GM19463 (cell line): ENCODE results near the gene KAT5.
"Not testable (repeated sequence)": the region's sequence is repeated elsewhere in the genome, so short reads cannot be mapped to it uniquely, and the experiment has no call there.

Source experiments
- ATAC-seq: cut with Tn5 transposase; IDR thresholded peaks from one replicate; pipeline ENCODE4 v1.9.1; 2021; ENCODE audit warnings: mild to moderate bottlenecking, moderate library complexity; ENCODE audit not compliant: unreplicated experiment

Gene KAT5

GRCh38 chr11:65711785-65712632, at the start of gene KAT5:
Gene KAT5, plus strand, starts transcription at chr11:65712252. Its CDS starts 16 bp downstream, at chr11:65712268.
- ATAC-seq: peak; percentile 83

- peak; percentile 88 for ATAC-seq
Observed at GRCh38 chr11:65662799-65663638, 49.0 kb upstream of the KAT5 start, which contains the start of gene RELA. Gene RELA, minus strand, starts transcription at chr11:65662916. Its CDS starts 84 bp downstream, at chr11:65662832.

GRCh38 chr11:65663639-65664200, 48.3 kb upstream of the KAT5 start:
- peak; percentile 9 for ATAC-seq

DNA sequence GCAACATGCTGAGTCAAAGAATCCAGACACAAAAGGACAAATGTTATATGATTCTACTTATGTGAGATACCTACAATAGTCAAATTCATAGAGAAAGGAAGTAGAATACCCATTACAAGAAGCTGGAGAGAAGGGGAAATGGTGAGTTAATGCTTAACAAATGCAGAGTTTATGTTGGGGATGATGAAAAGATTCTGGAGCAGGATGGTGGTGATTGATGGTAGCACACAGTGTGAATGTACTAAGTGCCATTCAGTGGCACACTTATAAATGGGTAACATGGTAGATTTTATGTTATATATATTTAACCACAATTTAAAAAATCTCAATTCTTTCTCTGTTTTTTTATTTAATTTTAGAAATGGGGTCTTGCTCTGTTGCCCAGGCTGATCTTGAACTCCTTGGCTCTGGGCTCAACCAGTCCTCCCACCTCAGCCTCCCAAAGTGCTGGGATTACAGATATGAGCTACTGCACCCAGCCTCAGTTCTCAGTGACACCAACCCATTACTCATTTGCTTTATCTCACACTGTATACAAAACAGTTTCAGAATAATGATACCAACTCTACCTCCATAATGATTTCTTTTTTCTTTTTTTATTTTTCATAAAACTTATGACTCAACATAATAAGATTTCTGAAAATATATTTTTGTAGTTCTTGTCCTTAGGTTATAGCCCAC, 39.7 kb upstream of the KAT5 start:
- ATAC-seq: no peak

GRCh38 chr11:65672982-65673381, 39.1 kb upstream of the KAT5 start:
- no peak for ATAC-seq

DNA sequence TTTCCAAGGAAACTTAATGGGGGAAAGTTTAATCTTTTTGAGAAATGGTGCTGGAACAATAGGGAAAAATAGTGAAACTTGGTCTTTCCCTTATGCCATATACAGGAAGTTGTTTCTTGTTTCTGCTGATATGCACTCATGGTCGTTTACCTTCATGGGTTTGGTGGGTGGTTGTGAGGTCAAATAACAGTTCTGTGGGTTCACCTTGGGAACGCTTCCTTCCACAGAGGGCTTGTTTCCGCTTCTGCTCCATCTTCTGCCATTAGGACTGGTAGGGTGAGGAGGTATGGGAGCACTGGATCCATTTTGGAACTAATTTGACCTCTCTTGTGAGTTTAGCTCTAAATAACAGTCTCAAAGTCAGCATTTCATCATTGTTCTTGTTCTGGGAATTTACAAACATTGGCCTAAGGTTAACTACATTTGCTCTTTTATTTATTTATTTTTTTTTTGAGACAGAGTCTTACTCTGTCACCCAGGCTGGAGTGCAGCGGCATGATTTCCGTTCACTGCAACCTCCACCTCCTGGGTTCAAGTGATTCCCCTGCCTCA, 31.8 kb upstream of the KAT5 start:
- no peak for ATAC-seq

DNA sequence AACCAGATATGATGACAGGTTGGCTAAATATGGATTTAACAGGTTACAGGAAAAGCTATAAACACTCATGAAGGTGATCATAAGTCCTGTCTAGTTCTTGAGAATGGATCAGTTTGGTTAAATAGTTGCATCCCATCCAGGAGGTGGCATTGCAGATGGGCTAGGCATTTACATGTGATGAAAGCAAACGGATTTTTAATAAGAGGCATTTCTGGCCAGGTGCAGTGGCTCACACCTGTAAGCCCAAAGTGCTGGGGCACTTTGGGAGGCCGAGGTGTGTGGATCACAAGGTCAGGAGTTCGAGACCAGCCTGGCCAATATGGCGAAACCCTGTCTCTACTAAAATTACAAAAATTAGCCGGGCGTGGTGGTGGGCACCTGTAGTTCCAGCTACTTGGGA, 28.6 kb upstream of the KAT5 start:
- ATAC-seq: not testable (repeated sequence)

DNA sequence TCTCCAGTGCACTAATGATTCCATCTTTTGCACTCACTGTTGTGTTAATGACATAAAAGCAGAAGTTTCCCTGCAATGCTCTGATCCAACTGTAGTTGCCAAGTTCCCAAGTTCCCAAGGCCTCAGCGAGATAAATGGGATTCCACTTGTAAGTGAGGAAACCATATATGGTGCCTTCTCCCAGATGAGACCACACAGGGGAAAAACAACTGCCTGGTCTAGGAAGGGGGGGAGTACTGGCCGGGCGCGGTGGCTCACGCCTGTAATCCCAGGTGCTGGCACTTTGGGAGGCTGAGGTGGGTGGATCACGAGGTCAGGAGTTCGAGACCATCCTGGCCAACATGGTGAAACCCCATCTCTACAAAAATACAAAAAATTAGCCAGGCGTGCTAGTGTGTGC, 26.1 kb upstream of the KAT5 start:
- ATAC-seq: no peak

GRCh38 chr11:65691847-65692246, 20.2 kb upstream of the KAT5 start:
- ATAC-seq: not testable (repeated sequence)

DNA sequence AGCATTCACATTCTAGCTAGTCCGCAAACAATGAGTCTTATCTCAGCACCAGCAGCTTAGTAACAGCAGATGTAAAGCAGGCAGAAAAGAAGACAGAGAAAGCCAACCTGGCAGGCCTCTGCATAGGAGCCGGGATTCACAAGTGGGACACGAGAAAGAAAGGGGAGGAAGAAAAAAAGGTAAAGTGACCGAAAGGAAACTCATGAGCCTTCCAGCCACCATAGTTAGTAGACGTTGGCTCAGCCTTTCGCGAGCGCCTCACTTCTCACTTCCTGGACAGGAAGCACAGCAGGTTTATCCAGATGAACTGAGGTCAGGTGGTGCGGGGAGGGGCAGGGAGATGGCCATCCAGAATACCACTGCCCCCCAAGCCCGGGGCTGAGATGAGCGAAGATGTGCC, 19.7 kb upstream of the KAT5 start:
- ATAC-seq: no peak

DNA sequence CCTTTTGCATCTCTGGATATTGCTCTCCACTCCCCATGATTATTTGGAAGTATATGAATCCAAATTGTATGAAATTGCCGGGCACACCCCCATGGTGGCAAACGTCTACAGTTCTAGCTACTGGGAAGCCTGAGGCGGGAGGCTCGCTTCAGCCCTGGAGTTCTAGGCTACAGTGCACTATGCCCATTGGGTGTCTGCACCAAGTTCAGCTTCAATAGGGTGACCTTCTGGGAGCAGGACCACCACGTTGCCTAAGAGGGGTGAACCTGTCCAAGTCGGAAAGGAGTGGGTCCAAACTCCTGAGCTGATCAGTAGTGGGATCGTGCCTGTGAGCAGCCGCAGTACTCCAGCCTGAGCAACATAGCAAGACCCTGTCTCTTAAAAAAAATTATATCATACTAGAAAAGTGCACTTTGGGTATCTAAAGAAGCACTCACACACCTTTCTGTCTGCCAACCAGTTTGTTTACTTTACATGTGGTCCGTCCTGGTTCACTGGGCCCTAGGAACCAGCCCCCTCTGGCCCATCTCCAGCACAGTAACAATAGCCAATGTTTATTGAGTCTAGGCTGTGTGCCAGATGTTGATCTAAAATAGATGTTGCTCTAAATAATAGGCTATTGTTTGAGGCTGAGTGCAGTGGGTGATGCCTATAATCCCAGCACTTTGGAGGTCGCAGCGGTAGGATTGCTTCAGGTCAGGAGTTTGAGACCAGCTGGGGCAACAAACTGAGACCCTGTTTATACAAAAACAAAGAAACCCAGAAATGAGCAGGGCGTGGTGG, 16.4 kb upstream of the KAT5 start:
- no peak for ATAC-seq

GRCh38 chr11:65696802-65697552, 15.1 kb upstream of the KAT5 start:
- no peak for ATAC-seq

DNA sequence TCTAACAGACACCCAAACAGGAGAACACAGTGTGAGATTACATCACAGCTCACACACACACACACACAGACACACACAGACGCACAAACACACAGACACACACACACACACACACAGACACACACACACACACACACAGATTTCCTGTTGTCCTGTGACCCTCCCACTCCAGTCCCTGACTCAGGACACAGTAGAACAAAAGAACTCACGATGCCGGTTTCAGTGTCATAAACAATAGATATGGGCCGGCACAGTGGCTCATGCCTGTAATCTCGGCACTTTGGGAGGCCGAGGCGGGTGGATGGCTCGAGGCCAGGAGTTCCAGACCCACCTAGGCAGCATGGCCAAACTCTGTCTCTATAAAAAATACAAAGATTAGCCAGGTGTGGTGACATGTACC, 13.8 kb upstream of the KAT5 start:
- ATAC-seq: no peak

DNA sequence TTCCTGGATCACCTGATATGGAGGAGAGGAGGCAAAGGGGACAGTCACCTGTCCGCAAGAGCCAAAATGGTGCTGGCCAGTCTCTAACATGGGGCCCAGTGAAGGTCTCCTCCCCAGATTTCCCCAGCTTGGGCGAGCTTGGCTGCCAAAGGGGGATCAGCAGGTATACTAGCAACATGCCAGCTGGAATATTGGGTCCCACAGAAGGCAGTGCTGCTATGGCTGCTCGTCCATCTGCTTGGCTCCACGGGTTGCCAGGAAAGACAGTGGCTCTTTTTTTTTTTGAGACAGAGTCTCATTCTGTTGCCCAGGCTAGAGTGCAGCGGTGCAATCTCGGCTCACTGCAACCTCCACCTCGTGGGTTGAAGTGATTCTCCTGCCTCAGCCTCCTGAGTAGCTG, 12.7 kb upstream of the KAT5 start:
- ATAC-seq: no peak

DNA sequence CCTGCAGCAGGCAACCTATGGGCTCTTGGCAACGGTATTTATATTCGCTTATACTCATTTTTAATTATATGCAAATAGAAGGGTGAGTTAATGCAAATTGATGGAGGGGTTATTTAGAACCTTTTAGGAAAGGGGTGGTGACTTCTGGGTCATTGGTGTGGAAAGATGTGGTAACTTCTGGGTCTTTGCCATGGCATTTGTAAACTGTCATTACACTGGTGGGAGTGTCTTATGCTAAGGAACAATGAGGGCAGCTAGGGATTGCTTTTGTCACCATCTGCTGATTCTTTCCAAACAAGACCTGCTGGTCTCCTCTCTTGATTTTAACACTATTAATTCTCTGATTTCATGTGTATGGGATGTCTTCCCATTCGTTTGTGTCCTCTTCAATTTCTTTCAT, 11.7 kb upstream of the KAT5 start:
- ATAC-seq: no peak

DNA sequence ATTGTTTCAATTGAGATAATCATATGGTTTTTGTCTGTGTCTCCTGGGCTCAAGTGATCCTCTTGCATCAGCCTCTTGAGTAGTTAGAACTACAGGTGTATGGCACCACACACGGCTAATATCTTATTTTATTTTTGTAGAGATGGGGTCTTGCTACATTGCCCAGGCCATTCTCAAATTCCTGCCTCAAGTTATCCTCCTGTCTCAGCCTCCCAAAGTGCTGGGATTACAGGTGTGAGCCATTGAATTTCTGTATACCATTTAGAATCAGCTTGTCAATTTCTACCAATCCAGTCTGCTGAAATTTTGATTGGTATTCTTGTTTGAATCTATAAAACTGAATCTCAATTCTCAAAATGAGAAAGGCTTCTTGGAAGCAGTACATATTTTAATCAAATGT, 10.4 kb upstream of the KAT5 start:
- no peak for ATAC-seq

DNA sequence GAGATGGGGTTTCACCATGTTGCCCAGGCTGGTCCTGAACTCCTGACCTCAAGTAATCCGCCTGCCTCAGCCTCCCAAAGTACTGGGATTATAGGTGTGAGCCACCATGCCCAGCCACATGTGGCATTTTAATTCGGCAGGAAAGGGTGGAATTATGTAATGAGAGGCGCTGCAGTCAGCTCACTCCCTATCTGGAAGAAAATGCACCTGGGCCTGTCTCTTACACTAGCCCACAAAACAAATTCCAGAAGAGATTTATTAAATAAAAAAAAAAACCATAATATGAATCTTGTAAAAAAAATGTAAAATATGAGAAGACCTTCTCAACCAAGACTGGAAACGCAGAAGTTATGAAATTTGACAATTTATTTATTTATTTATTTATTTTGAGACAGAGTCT, 8.2 kb upstream of the KAT5 start:
- no peak for ATAC-seq

DNA sequence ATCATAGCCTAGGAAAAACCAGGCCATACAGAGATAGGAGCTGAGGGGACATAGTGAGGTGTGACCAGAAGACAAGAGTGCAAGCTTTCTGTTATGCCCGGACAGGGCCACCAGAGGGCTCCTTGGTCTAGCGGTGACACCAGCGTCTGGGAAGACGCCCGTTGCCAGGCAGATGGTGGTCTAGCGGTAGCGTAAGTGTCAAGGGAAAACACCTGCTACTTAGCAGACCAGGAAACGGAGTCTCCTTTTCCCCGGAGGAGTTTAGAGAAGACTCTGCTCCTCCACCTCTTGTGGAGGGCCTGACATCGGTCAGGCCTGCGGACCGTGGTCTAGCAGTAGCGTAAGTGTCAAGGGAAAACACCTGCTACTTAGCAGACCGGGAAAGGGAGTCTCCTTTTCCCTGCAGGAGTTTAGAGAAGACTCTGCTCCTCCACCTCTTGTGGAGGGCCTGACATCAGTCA, 5.7 kb upstream of the KAT5 start:
- ATAC-seq: not testable (repeated sequence)

DNA sequence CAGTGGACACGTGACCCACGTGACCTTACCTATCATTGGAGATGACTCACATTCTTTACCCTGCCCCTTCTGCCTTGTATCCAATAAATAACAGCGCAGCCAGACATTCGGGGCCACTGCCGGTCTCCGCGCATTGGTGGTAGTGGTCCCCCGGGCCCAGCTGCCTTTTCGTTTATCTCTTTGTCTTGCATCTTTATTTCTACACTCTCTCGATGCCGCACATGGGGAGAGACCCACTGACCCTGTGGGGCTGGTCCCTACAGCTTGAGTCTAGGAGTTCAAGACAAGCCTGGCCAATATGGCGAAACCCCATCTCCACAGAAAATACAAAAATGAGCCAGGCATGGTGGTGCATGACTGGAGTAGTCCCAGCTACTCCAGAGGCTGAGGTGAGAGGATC, 5.0 kb upstream of the KAT5 start:
- not testable (repeated sequence) for ATAC-seq
